Measurements from ENCODE around the gene RNASET2.

The RNASET2 gene

GRCh38 chr6:166931426-166931970 lies 24.9 kb downstream of the RNASET2 start:
- Histone ChIP-seq H3K27me3 (ENCODE audit: insufficient read depth, low read depth, severe bottlenecking) (no peaks in the 10 kb centered on the region), H3K9me3 (ENCODE audit: severe bottlenecking) (no peaks in the 10 kb centered on the region), H3K27ac (no peak overlapping the region), H3K36me3 (no peaks in the 10 kb centered on the region), H3K4me3 (ENCODE audit: low read depth, low read length) (no peak overlapping the region)
- no peak for DNase-seq
- no peak for TF ChIP-seq CTCF (IDR thresholded peaks at IDR 0.05; ENCODE audit: low read depth, low read length)

GRCh38 chr6:166930354-166930891 lies 25.9 kb downstream of the RNASET2 start:
- TF ChIP-seq CTCF (IDR thresholded peaks at IDR 0.05; ENCODE audit: low read depth, low read length) = no peak
- Histone ChIP-seq H3K27ac (no peak overlapping the region), H3K9me3 (ENCODE audit: severe bottlenecking) (no peaks in the 10 kb centered on the region), H3K4me3 (ENCODE audit: low read depth, low read length) (no peak overlapping the region), H3K36me3 (no peaks in the 10 kb centered on the region), H3K27me3 (ENCODE audit: insufficient read depth, low read depth, severe bottlenecking) (no peaks in the 10 kb centered on the region)
- no peak for DNase-seq

GRCh38 chr6:166929542-166930189 lies 26.7 kb downstream of the RNASET2 start:
- H3K27me3 ChIP-seq (ENCODE audit: insufficient read depth, low read depth, severe bottlenecking) = no peaks in the 10 kb centered on the region

GRCh38 chr6:166928644-166929541 lies 27.5 kb downstream of the RNASET2 start:
- H3K27me3 ChIP-seq (ENCODE audit: insufficient read depth, low read depth, severe bottlenecking) = no peaks in the 10 kb centered on the region
- no peaks in the 10 kb centered on the region for H3K36me3 ChIP-seq
- no peak overlapping the region for H3K27ac ChIP-seq
- H3K4me3 ChIP-seq (ENCODE audit: low read depth, low read length) = no peak overlapping the region
- no peak for DNase-seq
- no peaks in the 10 kb centered on the region for H3K9me3 ChIP-seq (ENCODE audit: severe bottlenecking)
- TF ChIP-seq CTCF (IDR thresholded peaks at IDR 0.05; ENCODE audit: low read depth, low read length) = no peak

More at GRCh38 chr6:166929542-166930189, 26.7 kb downstream of the RNASET2 start:
- TF ChIP-seq CTCF (IDR thresholded peaks at IDR 0.05; ENCODE audit: low read depth, low read length) = 0 out of 2 replicates have a peak, but pooled peaks have one; percentile 16
- Histone ChIP-seq H3K9me3 (ENCODE audit: severe bottlenecking) (no peaks in the 10 kb centered on the region), H3K36me3 (no peaks in the 10 kb centered on the region), H3K27ac (no peak overlapping the region), H3K4me3 (ENCODE audit: low read depth, low read length) (no peak overlapping the region)
- DNase-seq = no peak

- Histone ChIP-seq H3K9me3 (ENCODE audit: severe bottlenecking) (no peaks in the 10 kb centered on the region), H3K4me3 (ENCODE audit: low read depth, low read length) (no peak overlapping the region), H3K27ac (no peak overlapping the region), H3K27me3 (ENCODE audit: insufficient read depth, low read depth, severe bottlenecking) (no peaks in the 10 kb centered on the region), H3K36me3 (no peaks in the 10 kb centered on the region)
- no peak for DNase-seq
- TF ChIP-seq CTCF (IDR thresholded peaks at IDR 0.05; ENCODE audit: low read depth, low read length) = no peak
Observed at GRCh38 chr6:166927935-166928643, 28.3 kb downstream of the RNASET2 start.

Data from WERI-Rb-1 (cell line).